HFF-Myc (cell line): ENCODE data around the gene PRR22.
A peak's percentile ranks its signal among the peaks of the same experiment; 100 is the strongest.

Source experiments
- DNase-seq: peaks from one replicate; pipeline ENCODE4 v3.0.0-alpha.2; 2011; ENCODE audit warnings: low read depth; ENCODE audit errors: extremely low read depth
- H3K4me3 ChIP-seq: replicated peaks from 2 replicates; pipeline ENCODE4 v1.5.1; 2011; ENCODE audit warnings: low read depth, mild to moderate bottlenecking, control low read depth, low read length
- CTCF ChIP-seq: IDR thresholded peaks from 2 replicates; pipeline ENCODE4 v1.5.1; 2012; ENCODE audit warnings: mild to moderate bottlenecking, low read depth, low read length, control low read depth; ENCODE audit errors: missing control alignments

PRR22 gene

DNA sequence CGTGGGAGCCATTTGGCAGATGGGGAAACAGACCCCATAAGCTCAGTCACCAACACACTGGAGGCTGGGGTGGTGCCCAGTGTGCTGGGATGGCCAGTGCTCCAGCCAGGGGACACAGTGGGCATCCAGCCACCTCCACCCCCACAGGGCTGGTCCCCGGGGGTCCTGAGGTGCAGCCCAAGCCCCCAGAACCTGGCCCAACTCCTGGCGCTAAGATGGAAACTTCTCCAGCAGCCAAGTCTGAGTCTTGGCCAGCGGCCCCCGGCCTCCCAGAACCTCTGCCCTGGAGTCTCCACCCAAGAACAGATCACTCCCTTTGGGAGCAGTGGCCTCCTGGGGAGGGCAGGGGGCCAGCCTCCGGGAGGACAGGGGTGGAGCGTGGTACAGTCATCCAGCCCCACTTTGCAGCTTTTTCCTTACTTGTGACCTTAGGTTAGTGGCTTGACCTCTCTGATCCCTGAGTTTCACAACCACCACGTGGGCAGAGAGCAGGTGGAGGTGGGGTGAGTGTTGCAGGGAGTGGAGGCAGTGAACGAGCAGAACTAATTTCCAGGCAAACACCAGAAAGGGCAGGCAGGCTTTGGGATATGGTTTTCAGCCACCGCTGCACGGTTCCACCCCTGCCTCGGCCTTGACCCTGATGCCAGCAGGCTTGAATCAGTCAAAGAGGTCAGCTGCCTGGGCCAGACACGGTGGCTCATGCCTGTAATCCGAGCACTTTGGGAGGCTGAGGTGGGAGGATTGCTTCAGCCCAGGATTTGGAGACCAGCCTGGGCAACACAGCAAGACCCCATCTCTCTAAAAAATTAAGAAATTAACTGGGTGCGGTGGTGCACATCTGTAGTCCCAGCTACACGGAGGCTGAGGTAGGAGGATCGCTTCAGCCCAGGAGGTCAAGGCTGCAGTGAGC lies 16.1 kb upstream of the PRR22 start:
- no peak for DNase-seq
- TF ChIP-seq CTCF = no peak
- H3K4me3 ChIP-seq = no peak overlapping the region

DNA sequence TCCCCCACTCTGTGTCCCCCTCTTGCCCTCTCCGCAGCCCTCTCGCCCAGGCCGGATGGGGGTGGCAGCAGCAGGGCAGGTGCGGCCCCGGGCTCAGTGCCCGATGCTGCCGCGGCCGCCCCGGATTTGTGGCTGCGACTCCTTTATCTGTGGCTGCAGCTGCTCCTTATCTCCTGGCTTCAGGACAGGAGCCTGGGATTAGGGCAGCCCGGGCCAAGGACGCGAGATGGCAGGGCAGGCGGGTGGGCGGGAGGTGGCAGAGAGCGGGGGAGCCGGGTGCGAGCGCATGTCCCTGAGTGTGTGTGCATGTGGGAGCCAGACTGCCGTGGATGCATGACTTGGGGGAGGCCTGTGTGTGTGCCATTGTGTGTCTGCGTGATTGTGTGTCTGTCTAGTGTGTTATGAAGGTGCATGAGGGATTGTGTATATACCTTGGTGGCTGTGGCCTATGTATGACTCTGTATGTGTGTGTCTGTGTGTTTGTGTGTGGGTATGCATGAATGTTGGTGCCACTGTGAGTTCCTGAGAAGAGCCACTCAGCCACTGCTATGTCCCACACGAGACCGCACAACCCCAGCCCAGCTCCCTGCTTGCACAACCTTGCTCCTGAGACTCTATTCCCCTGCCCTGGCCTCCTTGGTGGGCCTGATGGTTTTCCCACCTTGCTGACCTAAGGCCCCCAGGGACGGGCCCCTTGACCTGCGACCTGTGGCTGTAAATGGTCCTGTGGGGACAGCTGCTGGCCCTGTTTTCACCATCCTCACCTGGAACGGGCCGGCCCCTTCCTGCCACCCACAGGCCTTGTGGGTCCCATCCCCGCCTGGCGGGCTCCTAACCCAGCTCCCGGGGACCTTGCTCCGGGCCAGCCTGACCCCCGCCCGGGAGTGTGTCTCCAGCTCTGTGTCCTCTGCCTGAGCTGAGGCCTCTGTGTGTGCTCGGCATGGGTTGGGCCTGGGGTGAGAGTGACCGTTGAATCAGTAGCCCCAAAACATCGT lies 15.0 kb upstream of the PRR22 start:
- DNase-seq = no peak
- TF ChIP-seq CTCF = no peak
- H3K4me3 ChIP-seq = no peak overlapping the region

- no peak for TF ChIP-seq CTCF
- H3K4me3 ChIP-seq = no peak overlapping the region
- no peak for DNase-seq
Measured at GRCh38 chr19:5798244-5798643, 13.7 kb upstream of the PRR22 start.

DNA sequence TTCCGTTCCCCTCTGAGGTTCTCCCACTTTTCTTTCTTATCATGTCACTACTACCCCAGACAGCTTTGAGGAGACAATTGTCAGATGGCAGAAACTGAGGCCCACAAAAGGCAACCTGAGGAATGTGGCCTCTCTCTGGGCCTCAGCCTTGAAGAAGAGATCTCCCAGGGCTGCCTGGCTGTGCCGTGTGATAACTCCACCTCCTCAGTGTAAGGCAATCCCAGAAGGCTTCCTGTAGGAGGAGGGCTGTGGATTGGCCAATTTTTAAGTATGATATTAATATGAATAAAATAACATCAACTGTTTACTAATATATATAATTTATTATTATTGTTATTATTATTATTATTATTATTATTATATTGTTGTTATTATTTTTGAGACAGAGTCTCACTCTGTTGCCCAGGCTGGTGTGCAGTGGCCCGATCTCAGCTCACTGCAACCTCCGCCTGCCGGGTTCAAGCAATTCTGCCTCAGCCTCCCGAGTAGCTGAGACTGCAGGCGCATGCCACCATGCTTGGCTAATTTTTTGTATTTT lies 10.9 kb upstream of the PRR22 start:
- no peak for TF ChIP-seq CTCF
- no peak for DNase-seq
- H3K4me3 ChIP-seq = no peak overlapping the region

GRCh38 chr19:5793188-5793587 lies 8.6 kb upstream of the PRR22 start:
- DNase-seq = no peak
- no peak for TF ChIP-seq CTCF
- H3K4me3 ChIP-seq = no peak overlapping the region

DNA sequence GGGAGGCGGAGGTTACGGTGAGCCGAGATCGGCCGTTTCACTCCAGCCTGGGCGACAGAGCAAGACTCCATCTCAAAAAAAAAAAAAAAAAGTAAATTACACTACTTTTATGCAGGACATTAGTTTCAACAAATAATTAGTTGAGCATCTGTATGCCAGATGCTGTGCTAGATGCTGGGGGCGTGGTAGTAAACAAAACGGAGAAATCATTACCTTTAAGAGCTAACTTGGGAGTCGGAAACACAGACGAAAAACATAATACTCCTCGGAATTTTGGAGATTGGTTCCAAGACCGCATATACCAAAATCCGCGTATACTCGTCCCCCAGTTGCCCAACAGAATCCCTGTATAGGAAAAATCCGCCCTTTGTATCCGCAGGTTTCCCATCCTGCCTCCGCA lies 7.7 kb upstream of the PRR22 start:
- no peak for TF ChIP-seq CTCF
- no peak overlapping the region for H3K4me3 ChIP-seq
- DNase-seq = peak; percentile 68
